OCI-LY7 (cell line): ENCODE measurements around the gene SERPINA1.

Experiments used
- CTCF ChIP-seq: fragments of 200-600 bp; sonication (generic); conservative IDR thresholded peaks from 2 replicates; pipeline ENCODE4 v1.5.1; 2014; ENCODE audit warnings: mild to moderate bottlenecking, antibody characterized with exemption, low read length, moderate library complexity, mixed read lengths
- EZH2phosphoT487 ChIP-seq: fragments of 200-600 bp; sonication (generic); IDR thresholded peaks from 2 replicates; pipeline ENCODE4 v1.6.1; 2018; ENCODE audit warnings: low read depth, borderline replicate concordance, mild to moderate bottlenecking, mixed run types, antibody characterized with exemption, low read length, moderate library complexity, mixed read lengths

GRCh38 chr14:94391281-94391975, 3.0 kb upstream of the SERPINA1 start:
- no peak for TF ChIP-seq CTCF
- no peak for TF ChIP-seq EZH2phosphoT487
